Activated B cell treated with CpG ODN at 0.5 μM for 24 hours (primary cell): ENCODE results near the gene GAS6. TPM values are rescaled to one million over a fixed set of nuclear protein-coding genes. Genes with fewer than 3 reads are reported as not detected.

Experiments
- ATAC-seq: fragments of 200-7000 bp; cut with Tn5 transposase; one replicate; pipeline ENCODE4 v1.10.0; 2021; ENCODE audit warnings: low read depth, mild to moderate bottlenecking, moderate library complexity
- CTCF ChIA-PET: fragments of 350-600 bp; sonication (Branson Sonifier 250); formaldehyde crosslinking; loops from one replicate; lab custom pipeline; 2021; ENCODE audit warnings: antibody characterized with exemption; lab: Charles Lee
- POLR2A ChIA-PET: fragments of 350-600 bp; sonication (Branson Sonifier 250); formaldehyde crosslinking; loops from one replicate; lab custom pipeline; 2021; ENCODE audit warnings: antibody characterized with exemption; lab: Charles Lee
- DNase-seq: peaks from one replicate; pipeline ENCODE4 v3.0.0; 2022
- H3K27ac Mint-ChIP-seq: one replicate; pipeline ENCODE4 v1.8.0; 2020; ENCODE audit warnings: mixed read lengths
- H3K27me3 Mint-ChIP-seq: one replicate; pipeline ENCODE4 v1.8.0; 2021; ENCODE audit warnings: mixed read lengths
- H3K36me3 Mint-ChIP-seq: one replicate; pipeline ENCODE4 v1.8.0; 2021; ENCODE audit warnings: low read depth, mixed read lengths
- H3K4me1 Mint-ChIP-seq: one replicate; pipeline ENCODE4 v1.8.0; 2021; ENCODE audit warnings: mixed read lengths
- H3K4me3 Mint-ChIP-seq: one replicate; pipeline ENCODE4 v1.8.0; 2020; ENCODE audit warnings: mild to moderate bottlenecking, mixed read lengths
- H3K9me3 Mint-ChIP-seq: one replicate; pipeline ENCODE4 v1.8.0; 2020; ENCODE audit warnings: mixed read lengths
- CTCF ChIP-seq: fragments of 200-600 bp; IDR thresholded peaks from one replicate; pipeline ENCODE4 v1.8.0; 2022; ENCODE audit warnings: antibody characterized with exemption, mild to moderate bottlenecking
- intact Hi-C: fragments of 100-400 bp; cut with micrococcal nuclease; formaldehyde crosslinking; loops from one replicate; pipeline ENCODE4 v1.15.1; 2024
- total RNA-seq: library from RNA; stranded (reverse); gene quantifications from 2 replicates; pipeline ENCODE4 v1.2.3, GENCODE V29; 2022

The GAS6 gene
- total RNA-seq, 1 donor from 2014 or later: 1.4 TPM

- TF ChIP-seq CTCF: no peak
- ATAC-seq: no peak
- intact Hi-C loops: no loop called here
- Mint-ChIP-seq H3K4me1 (no peaks in the 10 kb centered on the region), H3K27ac (no peak overlapping the region), H3K9me3 (peaks cover 5% of the 10 kb centered on the region), H3K4me3 (no peak overlapping the region), H3K27me3 (peaks cover 32% of the 10 kb centered on the region), H3K36me3 (no peaks in the 10 kb centered on the region)
- no peak for DNase-seq
- POLR2A ChIA-PET: no interaction called here
- CTCF ChIA-PET: no interaction called here
Observed at GRCh38 chr13:113888701-113889330, 24.9 kb upstream of the GAS6 start.

- TF ChIP-seq CTCF: no peak
- CTCF ChIA-PET: no interaction called here
- Mint-ChIP-seq H3K9me3 (peaks cover 3% of the 10 kb centered on the region), H3K27me3 (peaks cover 32% of the 10 kb centered on the region), H3K36me3 (no peaks in the 10 kb centered on the region), H3K27ac (no peak overlapping the region), H3K4me1 (no peaks in the 10 kb centered on the region), H3K4me3 (no peak overlapping the region)
- POLR2A ChIA-PET: no interaction called here
- intact Hi-C loops: no loop called here
- ATAC-seq (no peak), DNase-seq (no peak)
Observed at GRCh38 chr13:113887700-113888201, 23.9 kb upstream of the GAS6 start.

- no peak for TF ChIP-seq CTCF
- Mint-ChIP-seq H3K36me3 (no peaks in the 10 kb centered on the region), H3K4me3 (no peak overlapping the region), H3K27me3 (peaks cover 25% of the 10 kb centered on the region), H3K27ac (no peak overlapping the region), H3K4me1 (no peaks in the 10 kb centered on the region), H3K9me3 (no peaks in the 10 kb centered on the region)
- no peak for DNase-seq
- CTCF ChIA-PET: no interaction called here
- ATAC-seq: no peak
- intact Hi-C loops: no loop called here
- POLR2A ChIA-PET: no interaction called here
Observed at GRCh38 chr13:113886561-113887112, 22.8 kb upstream of the GAS6 start.

GRCh38 chr13:113884821-113885220, 20.9 kb upstream of the GAS6 start:
- CTCF ChIA-PET: no interaction called here
- H3K4me1 Mint-ChIP-seq: no peaks in the 10 kb centered on the region
- no peak overlapping the region for H3K4me3 Mint-ChIP-seq
- no peak overlapping the region for H3K27ac Mint-ChIP-seq
- H3K36me3 Mint-ChIP-seq: no peaks in the 10 kb centered on the region
- no peaks in the 10 kb centered on the region for H3K9me3 Mint-ChIP-seq
- TF ChIP-seq CTCF: no peak
- DNase-seq: no peak
- peaks cover 29% of the 10 kb centered on the region for H3K27me3 Mint-ChIP-seq
- intact Hi-C loops: no loop called here
- POLR2A ChIA-PET: no interaction called here
- no peak for ATAC-seq

- CTCF ChIA-PET: no interaction called here
- H3K9me3 Mint-ChIP-seq: no peaks in the 10 kb centered on the region
- no peak for TF ChIP-seq CTCF
- no peak overlapping the region for H3K27ac Mint-ChIP-seq
- DNase-seq: no peak
- ATAC-seq: no peak
- no peaks in the 10 kb centered on the region for H3K36me3 Mint-ChIP-seq
- H3K4me1 Mint-ChIP-seq: no peaks in the 10 kb centered on the region
- intact Hi-C loops: no loop called here
- POLR2A ChIA-PET: no interaction called here
- H3K4me3 Mint-ChIP-seq: no peak overlapping the region
- H3K27me3 Mint-ChIP-seq: peaks cover 30% of the 10 kb centered on the region
Observed at GRCh38 chr13:113883921-113884804, 20.3 kb upstream of the GAS6 start.
